ENCODE data around the gene PLA2G4A. TPM values are rescaled to one million over a fixed set of nuclear protein-coding genes. Genes with fewer than 3 reads are reported as not detected.

PLA2G4A gene
- total and polyA plus RNA-seq, 2 experiments from 2014 or later: 1.1 to 3.8 TPM

GRCh38 chr1:186864296-186864695, 35.5 kb downstream of the PLA2G4A start (continued):
- TF ChIP-seq, protein P1, sequence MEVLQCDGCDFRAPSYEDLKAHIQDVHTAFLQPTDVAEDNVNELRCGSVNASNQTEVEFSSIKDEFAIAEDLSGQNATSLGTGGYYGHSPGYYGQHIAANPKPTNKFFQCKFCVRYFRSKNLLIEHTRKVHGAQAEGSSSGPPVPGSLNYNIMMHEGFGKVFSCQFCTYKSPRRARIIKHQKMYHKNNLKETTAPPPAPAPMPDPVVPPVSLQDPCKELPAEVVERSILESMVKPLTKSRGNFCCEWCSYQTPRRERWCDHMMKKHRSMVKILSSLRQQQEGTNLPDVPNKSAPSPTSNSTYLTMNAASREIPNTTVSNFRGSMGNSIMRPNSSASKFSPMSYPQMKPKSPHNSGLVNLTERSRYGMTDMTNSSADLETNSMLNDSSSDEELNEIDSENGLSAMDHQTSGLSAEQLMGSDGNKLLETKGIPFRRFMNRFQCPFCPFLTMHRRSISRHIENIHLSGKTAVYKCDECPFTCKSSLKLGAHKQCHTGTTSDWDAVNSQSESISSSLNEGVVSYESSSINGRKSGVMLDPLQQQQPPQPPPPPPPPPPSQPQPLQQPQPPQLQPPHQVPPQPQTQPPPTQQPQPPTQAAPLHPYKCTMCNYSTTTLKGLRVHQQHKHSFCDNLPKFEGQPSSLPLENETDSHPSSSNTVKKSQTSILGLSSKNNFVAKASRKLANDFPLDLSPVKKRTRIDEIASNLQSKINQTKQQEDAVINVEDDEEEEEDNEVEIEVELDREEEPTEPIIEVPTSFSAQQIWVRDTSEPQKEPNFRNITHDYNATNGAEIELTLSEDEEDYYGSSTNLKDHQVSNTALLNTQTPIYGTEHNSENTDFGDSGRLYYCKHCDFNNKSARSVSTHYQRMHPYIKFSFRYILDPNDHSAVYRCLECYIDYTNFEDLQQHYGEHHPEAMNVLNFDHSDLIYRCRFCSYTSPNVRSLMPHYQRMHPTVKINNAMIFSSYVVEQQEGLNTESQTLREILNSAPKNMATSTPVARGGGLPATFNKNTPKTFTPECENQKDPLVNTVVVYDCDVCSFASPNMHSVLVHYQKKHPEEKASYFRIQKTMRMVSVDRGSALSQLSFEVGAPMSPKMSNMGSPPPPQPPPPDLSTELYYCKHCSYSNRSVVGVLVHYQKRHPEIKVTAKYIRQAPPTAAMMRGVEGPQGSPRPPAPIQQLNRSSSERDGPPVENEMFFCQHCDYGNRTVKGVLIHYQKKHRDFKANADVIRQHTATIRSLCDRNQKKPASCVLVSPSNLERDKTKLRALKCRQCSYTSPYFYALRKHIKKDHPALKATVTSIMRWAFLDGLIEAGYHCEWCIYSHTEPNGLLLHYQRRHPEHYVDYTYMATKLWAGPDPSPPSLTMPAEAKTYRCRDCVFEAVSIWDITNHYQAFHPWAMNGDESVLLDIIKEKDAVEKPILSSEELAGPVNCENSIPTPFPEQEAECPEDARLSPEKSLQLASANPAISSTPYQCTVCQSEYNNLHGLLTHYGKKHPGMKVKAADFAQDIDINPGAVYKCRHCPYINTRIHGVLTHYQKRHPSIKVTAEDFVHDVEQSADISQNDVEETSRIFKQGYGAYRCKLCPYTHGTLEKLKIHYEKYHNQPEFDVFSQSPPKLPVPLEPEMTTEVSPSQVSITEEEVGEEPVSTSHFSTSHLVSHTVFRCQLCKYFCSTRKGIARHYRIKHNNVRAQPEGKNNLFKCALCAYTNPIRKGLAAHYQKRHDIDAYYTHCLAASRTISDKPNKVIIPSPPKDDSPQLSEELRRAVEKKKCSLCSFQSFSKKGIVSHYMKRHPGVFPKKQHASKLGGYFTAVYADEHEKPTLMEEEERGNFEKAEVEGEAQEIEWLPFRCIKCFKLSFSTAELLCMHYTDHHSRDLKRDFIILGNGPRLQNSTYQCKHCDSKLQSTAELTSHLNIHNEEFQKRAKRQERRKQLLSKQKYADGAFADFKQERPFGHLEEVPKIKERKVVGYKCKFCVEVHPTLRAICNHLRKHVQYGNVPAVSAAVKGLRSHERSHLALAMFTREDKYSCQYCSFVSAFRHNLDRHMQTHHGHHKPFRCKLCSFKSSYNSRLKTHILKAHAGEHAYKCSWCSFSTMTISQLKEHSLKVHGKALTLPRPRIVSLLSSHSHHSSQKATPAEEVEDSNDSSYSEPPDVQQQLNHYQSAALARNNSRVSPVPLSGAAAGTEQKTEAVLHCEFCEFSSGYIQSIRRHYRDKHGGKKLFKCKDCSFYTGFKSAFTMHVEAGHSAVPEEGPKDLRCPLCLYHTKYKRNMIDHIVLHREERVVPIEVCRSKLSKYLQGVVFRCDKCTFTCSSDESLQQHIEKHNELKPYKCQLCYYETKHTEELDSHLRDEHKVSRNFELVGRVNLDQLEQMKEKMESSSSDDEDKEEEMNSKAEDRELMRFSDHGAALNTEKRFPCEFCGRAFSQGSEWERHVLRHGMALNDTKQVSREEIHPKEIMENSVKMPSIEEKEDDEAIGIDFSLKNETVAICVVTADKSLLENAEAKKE (CRISPR knock-in tag; IDR thresholded peaks at IDR 0.05): no peak
- TF ChIP-seq NANOG (IDR thresholded peaks at IDR 0.05; ENCODE audit: borderline replicate concordance): no peak
- no peak for TF ChIP-seq POLR2AphosphoS5 (IDR thresholded peaks at IDR 0.05; ENCODE audit: low read depth)
- no peak for TF ChIP-seq CREB1 (CRISPR knock-in tag; IDR thresholded peaks at IDR 0.05; ENCODE audit: low read depth)
- TF ChIP-seq EZH2phosphoT487 (IDR thresholded peaks at IDR 0.05; ENCODE audit: unreplicated experiment): no peak
- no peak for TF ChIP-seq EZH2 (IDR thresholded peaks at IDR 0.05; ENCODE audit: low read depth, unreplicated experiment)
- no peak for TF ChIP-seq JUNB (IDR thresholded peaks at IDR 0.05; ENCODE audit: unreplicated experiment)

- peaks cover 2% of the 10 kb centered on the region for H3K27me3 Mint-ChIP-seq (ENCODE audit: insufficient read depth, low read depth, poor library complexity)
- peaks cover 7% of the 10 kb centered on the region; the same call in 1 of the 2 replicates for H3K4me1 ChIP-seq (ENCODE audit: insufficient read depth)
- H3K4me1 Mint-ChIP-seq: peaks cover 4% of the 10 kb centered on the region
- no peak overlapping the region for H3K27ac ChIP-seq (ENCODE audit: low read depth)
- no peaks in the 10 kb centered on the region for H3K9me2 ChIP-seq (ENCODE audit: insufficient read depth)
- no peak overlapping the region for H3K4me2 ChIP-seq
- H4K20me1 ChIP-seq (replicated peaks; ENCODE audit: insufficient read depth): no peaks in the 10 kb centered on the region
- no peaks in the 10 kb centered on the region for H3F3A ChIP-seq (replicated peaks; ENCODE audit: low read depth)
- no peaks in the 10 kb centered on the region for H3K79me2 ChIP-seq (replicated peaks; ENCODE audit: insufficient read depth)
- ATAC-seq (no peak), DNase-seq (ENCODE audit: low spot score) (no peak)
- H3K4me3 Mint-ChIP-seq: no peak overlapping the region
- H3K4me3 ChIP-seq: no peak overlapping the region
- H2AFZ ChIP-seq: no peak overlapping the region
- H3K9me3 Mint-ChIP-seq: no peaks in the 10 kb centered on the region
- H3K27ac Mint-ChIP-seq: no peak overlapping the region
- H3K36me3 Mint-ChIP-seq (ENCODE audit: low read depth): no peaks in the 10 kb centered on the region
- TF ChIP-seq NANOG (IDR thresholded peaks at IDR 0.05; ENCODE audit: borderline replicate concordance): no peak
- no peak for TF ChIP-seq ZNF114 (CRISPR knock-in tag; IDR thresholded peaks at IDR 0.05)
- TF ChIP-seq EZH2 (IDR thresholded peaks at IDR 0.05; ENCODE audit: low read depth, unreplicated experiment): no peak
- H3K36me3 ChIP-seq (ENCODE audit: insufficient read depth): no peaks in the 10 kb centered on the region
- H3K27me3 ChIP-seq (ENCODE audit: insufficient read depth): no peaks in the 10 kb centered on the region
Measured at GRCh38 chr1:186865253-186865652, 36.5 kb downstream of the PLA2G4A start.
